Measurements from ENCODE around the gene CAMTA1. TPM values are rescaled to one million over a fixed set of nuclear protein-coding genes. Genes with fewer than 3 reads are reported as not detected.

CAMTA1 gene
- total RNA-seq, 2 experiments from 2014 or later, result 45.5 to 45.6 TPM

DNA sequence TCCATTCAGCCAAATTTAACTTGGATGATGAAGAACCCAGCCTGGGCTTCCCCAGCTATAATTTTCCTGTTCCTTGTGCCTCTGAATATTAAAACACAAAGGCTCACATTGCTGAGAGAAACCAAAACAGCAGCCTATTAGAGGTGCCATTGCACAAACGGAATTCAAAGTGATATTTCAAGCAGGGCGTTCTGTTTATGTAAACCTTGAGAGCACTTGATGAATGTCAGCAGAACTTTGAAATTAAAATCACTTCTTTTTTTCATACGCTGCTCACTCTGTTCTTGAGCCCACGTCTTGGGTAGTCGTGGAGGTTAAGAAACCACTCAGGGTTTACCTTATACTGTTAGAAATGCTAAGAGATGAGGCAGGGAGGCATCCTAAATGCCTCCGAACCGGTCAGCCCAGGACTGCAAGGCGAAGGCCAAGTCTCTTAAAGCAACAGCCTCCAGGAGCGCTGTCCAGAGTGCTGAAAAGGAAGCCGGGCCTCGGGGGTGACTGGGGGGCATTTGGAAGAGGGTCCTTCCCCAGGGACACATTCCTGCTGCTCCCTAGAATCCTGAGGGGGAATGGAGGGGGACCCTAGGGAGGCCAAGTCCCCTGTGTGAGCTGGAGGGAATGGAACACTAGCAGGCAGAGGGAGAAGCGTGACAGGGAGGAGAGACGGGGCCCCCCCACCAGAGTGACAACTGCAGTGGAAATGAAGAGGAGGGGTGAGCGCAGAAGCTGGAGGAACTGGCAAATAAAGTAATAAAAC is 831.0 kb downstream of the CAMTA1 start:
- H3K4me3 Mint-ChIP-seq, result no peak overlapping the region
- no peak overlapping the region for H3K27ac Mint-ChIP-seq
- no peaks in the 10 kb centered on the region for H3K36me3 Mint-ChIP-seq
- POLR2A ChIA-PET, result no interaction called here
- H3K4me1 Mint-ChIP-seq, result no peaks in the 10 kb centered on the region
- no peaks in the 10 kb centered on the region for H3K9me3 Mint-ChIP-seq
- DNase-seq (peak; percentile 58), ATAC-seq (ENCODE audit: low read depth) (no peak)
- peaks cover 2% of the 10 kb centered on the region for H3K27me3 Mint-ChIP-seq

DNA sequence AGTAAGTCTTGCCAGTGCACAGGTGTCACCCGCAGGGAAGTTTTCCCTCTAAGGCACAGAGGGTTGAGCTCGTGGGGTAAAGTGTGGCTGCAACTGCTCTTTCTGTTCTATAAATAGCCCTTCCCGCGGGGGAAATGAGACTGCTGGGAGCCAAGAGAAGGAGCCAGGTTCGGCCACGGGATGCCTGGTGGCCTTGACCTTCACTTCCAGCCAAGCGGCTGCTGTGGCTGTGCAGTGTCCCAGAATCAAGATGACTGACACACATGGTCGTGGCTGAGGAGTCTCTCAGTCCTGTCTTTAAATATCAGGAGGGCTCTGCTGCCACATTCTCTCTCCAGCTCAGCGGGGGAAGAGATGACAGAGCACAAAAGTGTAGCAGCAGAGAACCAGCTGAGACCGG is 831.7 kb downstream of the CAMTA1 start:
- Mint-ChIP-seq H3K27me3 (peaks cover 2% of the 10 kb centered on the region), H3K9me3 (no peaks in the 10 kb centered on the region), H3K27ac (no peak overlapping the region), H3K4me1 (no peaks in the 10 kb centered on the region), H3K36me3 (no peaks in the 10 kb centered on the region), H3K4me3 (no peak overlapping the region)
- DNase-seq (peak; percentile 11), ATAC-seq (ENCODE audit: low read depth) (no peak)
- POLR2A ChIA-PET, result no interaction called here

DNA sequence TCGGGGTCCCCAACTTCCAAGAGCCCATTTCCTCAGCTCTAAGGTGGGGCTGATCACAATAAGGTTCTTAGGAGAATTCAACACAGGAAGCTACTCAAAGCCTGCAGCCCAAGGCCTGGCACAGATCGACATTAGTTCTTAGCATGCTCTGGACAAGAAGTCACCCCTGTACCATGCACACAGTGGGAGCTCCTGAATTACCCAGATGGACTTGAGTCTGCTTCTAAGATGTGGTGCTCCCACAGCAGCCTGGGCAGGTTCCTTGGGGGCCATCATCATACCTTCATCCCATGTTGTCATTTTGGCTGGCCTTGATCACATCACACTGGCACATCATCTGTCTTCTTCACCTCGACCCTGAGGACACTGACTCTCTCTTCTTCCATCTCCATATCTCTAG is 832.6 kb downstream of the CAMTA1 start:
- DNase-seq, result peak; percentile 4
- no peaks in the 10 kb centered on the region for H3K4me1 Mint-ChIP-seq
- POLR2A ChIA-PET, result no interaction called here
- peaks cover 2% of the 10 kb centered on the region for H3K27me3 Mint-ChIP-seq
- no peaks in the 10 kb centered on the region for H3K36me3 Mint-ChIP-seq
- no peak overlapping the region for H3K4me3 Mint-ChIP-seq
- ATAC-seq (ENCODE audit: low read depth), result no peak
- no peak overlapping the region for H3K27ac Mint-ChIP-seq
- H3K9me3 Mint-ChIP-seq, result no peaks in the 10 kb centered on the region

DNA sequence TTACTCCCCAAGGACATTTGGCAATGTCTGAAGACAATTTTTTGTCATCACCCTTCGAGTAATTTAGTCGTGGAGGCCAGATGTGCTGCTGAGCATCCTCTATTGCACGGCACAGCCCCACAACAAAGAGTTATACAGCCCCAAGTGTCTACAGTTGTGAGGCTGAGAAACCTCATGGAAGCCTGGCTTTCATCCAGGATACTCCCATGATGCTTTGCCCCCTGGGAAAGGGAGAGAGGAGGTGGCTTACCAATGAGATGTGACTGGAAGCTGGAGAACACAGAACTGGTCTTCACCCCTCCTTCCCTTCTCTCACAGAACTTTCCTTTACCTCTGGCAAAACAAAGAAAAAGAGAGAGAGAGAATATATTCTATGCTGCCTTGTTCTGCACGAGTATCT is 834.9 kb downstream of the CAMTA1 start:
- H3K27ac Mint-ChIP-seq, result no peak overlapping the region
- H3K4me3 Mint-ChIP-seq, result no peak overlapping the region
- DNase-seq (no peak), ATAC-seq (ENCODE audit: low read depth) (no peak)
- no peaks in the 10 kb centered on the region for H3K36me3 Mint-ChIP-seq
- POLR2A ChIA-PET, result no interaction called here
- H3K27me3 Mint-ChIP-seq, result peaks cover 2% of the 10 kb centered on the region
- no peaks in the 10 kb centered on the region for H3K9me3 Mint-ChIP-seq
- H3K4me1 Mint-ChIP-seq, result no peaks in the 10 kb centered on the region

DNA sequence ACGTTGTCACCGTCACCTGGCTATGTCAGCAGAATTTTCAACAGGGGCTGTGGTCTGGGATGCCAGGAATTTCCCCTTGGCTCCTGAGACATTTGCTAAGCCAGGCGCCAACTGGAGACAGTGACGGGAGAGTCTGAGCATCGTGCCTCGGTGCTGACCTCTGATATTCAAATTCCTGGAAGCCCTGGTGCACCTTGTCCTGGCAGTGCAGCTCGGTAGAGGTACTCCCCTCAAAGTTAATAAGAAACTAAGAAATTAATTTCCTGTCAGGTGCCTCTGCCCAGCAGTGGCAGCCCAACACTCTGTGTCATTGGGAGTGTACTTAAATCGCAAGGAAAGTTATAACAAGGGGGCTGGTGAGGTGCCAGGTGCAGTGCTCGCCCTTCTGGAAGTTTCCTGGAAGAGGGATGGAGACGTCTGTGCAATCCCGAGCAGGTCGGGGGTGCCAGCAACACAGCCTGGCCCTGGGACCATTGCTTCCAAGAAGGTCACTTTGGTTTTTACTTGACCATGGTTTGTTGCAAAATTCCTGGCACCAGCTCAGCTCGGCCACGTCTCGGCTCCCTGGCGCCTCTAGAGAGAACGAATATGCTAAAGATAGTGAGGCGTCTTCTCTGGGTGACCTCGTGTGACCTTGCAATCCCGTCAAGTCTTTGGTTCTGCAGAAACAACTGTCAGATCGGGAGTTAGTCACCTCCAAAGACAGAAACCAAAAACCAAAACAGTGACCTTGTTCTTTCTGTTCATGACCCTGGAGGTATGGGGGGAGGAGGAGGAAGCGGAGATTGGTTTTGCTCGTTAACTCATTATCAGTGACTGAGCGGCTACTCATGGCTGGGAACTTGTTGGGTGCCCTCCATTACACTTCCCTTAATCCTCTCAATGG is 836.3 kb downstream of the CAMTA1 start:
- Mint-ChIP-seq H3K27ac (no peak overlapping the region), H3K27me3 (peaks cover 2% of the 10 kb centered on the region), H3K4me3 (no peak overlapping the region), H3K9me3 (no peaks in the 10 kb centered on the region), H3K4me1 (no peaks in the 10 kb centered on the region), H3K36me3 (no peaks in the 10 kb centered on the region)
- POLR2A ChIA-PET, result no interaction called here
- peak; percentile 4 for DNase-seq
- no peak for ATAC-seq (ENCODE audit: low read depth)

DNA sequence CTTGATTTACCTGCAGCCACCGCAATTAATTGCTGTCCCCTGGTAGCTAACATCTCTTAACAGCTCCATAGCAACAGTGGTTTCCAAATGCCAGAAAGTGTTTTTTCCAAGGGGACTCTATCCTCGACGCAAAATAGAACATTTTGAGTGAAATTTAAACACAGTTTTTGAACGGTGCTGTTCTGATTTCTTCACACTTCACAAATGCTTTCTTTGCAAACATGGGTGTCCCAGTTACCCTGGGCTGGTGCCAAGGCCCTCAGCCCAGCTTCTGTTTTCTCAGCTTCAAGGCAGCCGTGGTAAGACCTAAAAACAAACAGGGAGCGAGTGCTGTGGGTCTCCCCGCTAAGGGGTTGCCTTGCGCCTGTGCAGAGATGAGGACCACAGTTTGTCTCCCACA is 838.6 kb downstream of the CAMTA1 start:
- POLR2A ChIA-PET, result no interaction called here
- Mint-ChIP-seq H3K9me3 (no peaks in the 10 kb centered on the region), H3K27ac (no peak overlapping the region), H3K4me3 (no peak overlapping the region), H3K4me1 (no peaks in the 10 kb centered on the region), H3K27me3 (peaks cover 2% of the 10 kb centered on the region), H3K36me3 (no peaks in the 10 kb centered on the region)
- DNase-seq (no peak), ATAC-seq (ENCODE audit: low read depth) (no peak)

DNA sequence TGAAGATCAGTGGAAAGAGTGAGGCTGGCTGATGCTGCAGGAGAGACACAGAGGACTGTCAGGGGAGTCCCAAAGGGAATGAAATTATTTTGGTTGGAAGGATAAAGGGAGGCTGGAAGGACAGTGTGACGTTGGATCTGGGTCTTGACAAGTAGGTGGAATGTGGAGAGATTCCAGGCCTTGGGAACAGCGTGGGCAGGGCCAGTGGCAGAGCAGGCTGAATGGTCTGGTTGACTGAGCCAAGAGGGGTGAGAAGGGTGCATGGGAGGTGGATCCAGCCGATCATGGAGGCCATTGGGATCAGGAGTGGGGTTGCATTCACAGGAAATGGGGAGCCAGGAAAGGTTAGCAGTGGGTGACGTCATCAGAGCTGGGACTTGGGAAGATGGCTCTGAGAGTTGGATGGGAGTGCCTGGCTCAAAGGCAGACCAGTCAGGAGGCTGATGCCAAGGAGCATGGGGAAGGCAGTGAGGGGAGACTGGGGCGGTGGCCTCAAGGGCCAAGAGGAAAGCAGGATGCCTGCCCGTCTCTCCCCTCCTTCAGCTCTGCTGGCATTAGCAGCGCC is 839.6 kb downstream of the CAMTA1 start:
- H3K27me3 Mint-ChIP-seq, result peaks cover 2% of the 10 kb centered on the region
- ATAC-seq (ENCODE audit: low read depth) (no peak), DNase-seq (no peak)
- no peaks in the 10 kb centered on the region for H3K9me3 Mint-ChIP-seq
- POLR2A ChIA-PET, result no interaction called here
- no peaks in the 10 kb centered on the region for H3K36me3 Mint-ChIP-seq
- H3K27ac Mint-ChIP-seq, result no peak overlapping the region
- H3K4me1 Mint-ChIP-seq, result no peaks in the 10 kb centered on the region
- no peak overlapping the region for H3K4me3 Mint-ChIP-seq

DNA sequence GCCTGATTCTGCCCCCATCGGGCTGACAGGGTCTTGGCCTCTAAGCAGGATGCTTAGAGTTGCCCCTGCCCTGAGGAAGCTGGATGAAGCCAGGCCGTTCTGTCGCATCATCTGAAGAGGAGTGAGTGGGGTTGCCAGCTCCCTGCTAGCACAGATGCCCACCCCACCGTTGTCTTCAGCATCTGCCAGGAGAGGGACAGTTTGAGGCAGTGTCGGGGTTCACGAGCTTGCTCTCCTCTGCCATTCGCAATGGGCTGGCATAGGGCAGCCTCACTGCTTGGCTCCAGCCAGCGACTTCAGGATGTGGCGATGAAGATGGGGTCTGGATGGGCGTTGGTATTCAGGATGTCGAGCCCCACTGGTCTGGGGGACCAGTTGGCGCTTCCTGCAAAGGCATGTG is 840.1 kb downstream of the CAMTA1 start:
- Mint-ChIP-seq H3K4me1 (no peaks in the 10 kb centered on the region), H3K27me3 (peaks cover 2% of the 10 kb centered on the region), H3K9me3 (no peaks in the 10 kb centered on the region), H3K36me3 (no peaks in the 10 kb centered on the region), H3K27ac (no peak overlapping the region), H3K4me3 (no peak overlapping the region)
- POLR2A ChIA-PET, result no interaction called here
- DNase-seq (no peak), ATAC-seq (ENCODE audit: low read depth) (no peak)

DNA sequence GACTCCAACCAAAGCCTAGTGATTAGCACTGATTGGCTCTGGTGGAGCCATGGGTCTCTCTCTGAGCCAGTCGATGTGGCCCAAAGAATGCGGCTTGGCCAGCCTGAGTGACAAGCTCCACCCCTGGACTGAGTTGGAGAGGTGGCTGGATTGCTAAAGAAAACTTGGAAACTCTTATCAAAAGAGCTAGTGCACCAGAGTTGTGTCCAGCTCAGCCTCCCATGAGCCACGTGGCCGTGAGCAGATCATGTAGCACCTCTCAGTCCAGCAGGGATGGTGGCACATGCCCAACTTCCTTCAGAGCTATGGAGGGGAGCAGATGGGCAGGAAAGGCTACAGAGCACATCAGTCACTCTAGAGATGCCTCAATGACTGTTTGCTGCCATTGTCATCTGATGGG is 843.0 kb downstream of the CAMTA1 start:
- POLR2A ChIA-PET, result no interaction called here
- no peak for ATAC-seq (ENCODE audit: low read depth)
- no peak for DNase-seq
- H3K9me3 Mint-ChIP-seq, result no peaks in the 10 kb centered on the region
- no peaks in the 10 kb centered on the region for H3K36me3 Mint-ChIP-seq
- H3K4me3 Mint-ChIP-seq, result no peak overlapping the region
- H3K4me1 Mint-ChIP-seq, result no peaks in the 10 kb centered on the region
- peaks cover 2% of the 10 kb centered on the region for H3K27me3 Mint-ChIP-seq
- no peak overlapping the region for H3K27ac Mint-ChIP-seq

DNA sequence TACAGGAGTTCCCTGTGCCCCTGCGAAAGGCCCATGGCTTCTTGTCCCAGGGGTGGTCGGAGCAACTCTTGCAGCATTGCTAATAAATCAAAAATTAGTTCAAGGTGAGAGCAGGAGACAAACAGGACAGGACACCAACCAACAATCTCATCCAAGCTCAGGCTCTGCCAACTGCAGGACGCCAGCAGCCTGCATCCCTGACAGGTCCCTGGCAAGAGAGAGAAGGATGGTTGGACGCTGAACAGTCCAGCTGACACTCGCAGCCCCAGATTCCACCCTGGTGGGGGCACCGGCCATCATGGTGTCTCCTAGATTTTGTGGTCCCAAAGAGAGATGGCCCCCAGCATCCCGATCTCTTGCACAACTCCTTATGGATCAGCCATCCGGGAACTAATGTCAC is 843.8 kb downstream of the CAMTA1 start:
- peaks cover 2% of the 10 kb centered on the region for H3K27me3 Mint-ChIP-seq
- no peak for ATAC-seq (ENCODE audit: low read depth)
- H3K27ac Mint-ChIP-seq, result no peak overlapping the region
- H3K36me3 Mint-ChIP-seq, result no peaks in the 10 kb centered on the region
- H3K4me1 Mint-ChIP-seq, result no peaks in the 10 kb centered on the region
- DNase-seq, result no peak
- POLR2A ChIA-PET, result no interaction called here
- H3K9me3 Mint-ChIP-seq, result no peaks in the 10 kb centered on the region
- no peak overlapping the region for H3K4me3 Mint-ChIP-seq

DNA sequence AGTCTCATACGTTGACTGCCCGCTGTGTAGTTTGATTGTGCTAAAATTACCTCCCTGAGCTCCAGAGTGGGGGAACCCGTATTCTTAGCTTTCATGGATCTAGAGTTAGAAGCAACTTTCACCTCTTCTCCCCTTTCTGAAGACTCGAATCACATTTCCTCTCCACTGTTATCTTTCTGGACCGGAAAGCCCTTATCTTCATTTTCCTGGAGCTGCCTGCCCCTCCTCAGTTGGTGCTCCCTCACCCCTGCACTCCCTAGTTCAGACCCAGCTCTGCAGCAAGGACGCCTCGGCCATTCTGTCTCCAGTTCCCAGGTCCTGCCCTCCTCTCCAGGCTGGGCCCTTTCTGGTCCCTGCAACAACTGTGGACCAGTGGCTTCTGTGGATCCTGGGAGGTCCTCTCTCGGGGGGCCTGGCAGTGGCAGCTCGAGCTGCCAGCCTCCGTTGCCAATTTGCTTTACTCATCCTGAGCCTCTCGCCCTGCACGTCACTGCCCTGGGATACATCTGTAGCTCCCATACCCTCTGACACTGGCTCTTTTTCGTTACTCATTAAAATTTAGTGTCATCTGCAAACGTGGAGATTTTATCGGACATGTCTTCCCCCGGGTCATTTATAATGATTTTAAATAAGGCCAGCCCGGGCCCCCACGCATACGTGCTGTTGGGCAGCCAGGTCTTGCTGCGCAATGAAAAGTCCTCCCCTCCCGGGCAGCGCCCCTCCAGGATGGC is 844.4 kb downstream of the CAMTA1 start:
- Mint-ChIP-seq H3K27me3 (peaks cover 2% of the 10 kb centered on the region), H3K36me3 (no peaks in the 10 kb centered on the region), H3K4me1 (no peaks in the 10 kb centered on the region), H3K9me3 (no peaks in the 10 kb centered on the region), H3K4me3 (no peak overlapping the region), H3K27ac (no peak overlapping the region)
- DNase-seq, result no peak
- POLR2A ChIA-PET, result no interaction called here
- no peak for ATAC-seq (ENCODE audit: low read depth)

DNA sequence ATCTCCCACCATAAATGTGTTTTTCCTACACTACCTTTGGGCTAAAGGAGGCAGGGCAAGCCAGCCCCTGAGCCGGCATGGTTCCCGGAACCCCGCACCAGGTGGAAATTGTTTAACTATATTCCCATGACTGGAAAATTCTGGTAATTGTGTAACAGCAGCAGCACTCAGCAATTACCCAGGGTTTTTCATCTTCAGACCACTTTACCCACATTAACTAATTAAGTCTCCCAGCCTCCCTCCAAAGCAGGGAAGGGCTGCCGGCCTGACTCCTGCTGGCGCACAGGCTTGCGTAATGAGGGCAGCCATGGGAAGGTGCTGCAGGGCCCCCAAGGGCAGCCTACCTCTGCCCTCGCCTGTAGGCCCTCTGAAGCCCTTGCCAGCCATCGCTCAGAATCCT is 845.1 kb downstream of the CAMTA1 start:
- POLR2A ChIA-PET, result no interaction called here
- no peaks in the 10 kb centered on the region for H3K36me3 Mint-ChIP-seq
- peaks cover 2% of the 10 kb centered on the region for H3K27me3 Mint-ChIP-seq
- no peak overlapping the region for H3K4me3 Mint-ChIP-seq
- no peaks in the 10 kb centered on the region for H3K9me3 Mint-ChIP-seq
- H3K27ac Mint-ChIP-seq, result no peak overlapping the region
- no peaks in the 10 kb centered on the region for H3K4me1 Mint-ChIP-seq
- ATAC-seq (ENCODE audit: low read depth) (no peak), DNase-seq (no peak)

DNA sequence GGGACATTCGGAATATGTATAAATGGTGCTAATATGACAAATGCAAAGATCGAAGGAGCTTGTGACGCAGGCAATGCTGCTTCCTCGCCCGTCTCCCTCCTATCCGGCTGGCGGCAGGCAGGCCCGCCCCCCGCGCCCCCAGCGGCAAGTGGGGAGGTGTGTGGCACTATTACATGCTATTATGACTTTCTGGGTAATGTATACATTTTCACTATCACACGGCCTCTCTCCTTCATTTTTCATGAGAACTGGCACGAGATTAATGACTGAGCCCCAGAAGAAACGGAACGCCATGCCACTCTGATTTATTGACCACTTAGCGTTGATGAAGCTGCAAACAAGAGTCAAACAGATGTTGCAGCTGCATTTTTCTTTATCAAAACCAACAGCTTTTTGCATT is 846.9 kb downstream of the CAMTA1 start:
- Mint-ChIP-seq H3K4me3 (no peak overlapping the region), H3K9me3 (no peaks in the 10 kb centered on the region), H3K27me3 (peaks cover 2% of the 10 kb centered on the region), H3K27ac (no peak overlapping the region), H3K4me1 (no peaks in the 10 kb centered on the region), H3K36me3 (no peaks in the 10 kb centered on the region)
- POLR2A ChIA-PET, result no interaction called here
- no peak for DNase-seq
- ATAC-seq (ENCODE audit: low read depth), result no peak
